Uterus (tissue), 2 donors: Measurements from ENCODE around the gene BHLHE41.

ENCODE experiments used
- CTCF ChIP-seq, 4 experiments: fragments of 200-600 bp in 2 of 4; fragments of 450-650 bp in 2 of 4; sonication (generic) in 2 of 4; IDR thresholded peaks; one replicate each; pipeline ENCODE4 v1.5.1; 2016 to 2019; ENCODE audit warnings: antibody characterized with exemption in 4 of 4, mild to moderate bottlenecking in 2 of 4, moderate library complexity in 1 of 4
- POLR2A ChIP-seq, 2 donors: fragments of 450-650 bp; IDR thresholded peaks; one replicate each; pipeline ENCODE4 v1.6.1; 2016; ENCODE audit warnings: antibody characterized with exemption in 2 of 2, mild to moderate bottlenecking in 1 of 2, moderate library complexity in 1 of 2

GRCh38 chr12:26130728-26131127 lies 5.9 kb upstream of the BHLHE41 start:
- TF ChIP-seq POLR2A (IDR thresholded peaks at IDR 0.05): no peak
- TF ChIP-seq CTCF (IDR thresholded peaks at IDR 0.05): no peak
